K562 (cell line): ENCODE measurements around the gene VPS18. TPM values are rescaled to one million over a fixed set of nuclear protein-coding genes. Genes with fewer than 3 reads are reported as not detected.

ENCODE experiments used
- ATAC-seq: fragments of 200-7000 bp; cut with Tn5 transposase; 3 replicates; pipeline ENCODE4 v1.9.1; 2020; ENCODE audit warnings: moderate library complexity
- BruUV-seq: library from RNA; stranded (reverse); fragments of 400-500 nt; replicated peaks from 2 replicates; lab custom pipeline; 2021; lab: Mats Ljungman, UMichigan
- CTCF ChIA-PET: fragments of 300-600 bp; formaldehyde crosslinking; extraction: SDS; loops from one replicate; lab custom pipeline; 2021; ENCODE audit warnings: low intra/inter-chr PET ratio; lab: Yijun Ruan, JAX
- POLR2A ChIA-PET: fragments of 300-600, 350-650 bp; sonication (Branson Sonifier 250); formaldehyde crosslinking; extraction: SDS; loops from one replicate; lab custom pipeline; 2021; ENCODE audit warnings: antibody characterized with exemption, inconsistent platforms; lab: Yijun Ruan, JAX
- DNase-seq, 4 experiments: peaks; one replicate each; pipeline versions ENCODE4 v3.0.0 to v3.0.0-alpha.2; 2011 to 2018; ENCODE audit warnings: low spot score in 3 of 4, mixed read lengths in 3 of 4; ENCODE audit errors: extremely low read depth in 1 of 4
- FAIRE-seq: peaks from 2 replicates; lab custom pipeline; 2011; peaks lifted over from hg19 to GRCh38; lab: Jason Lieb, UNC
- H2AFZ ChIP-seq: 2 replicates; pipeline ENCODE4 v1.6.0; 2011; ENCODE audit warnings: low read depth, low read length, control low read depth, inconsistent platforms
- H3K27ac ChIP-seq: fragments of 200-600 bp; 3 replicates; pipeline ENCODE4 v1.8.0; 2011; ENCODE audit warnings: low read depth, mild to moderate bottlenecking, control low read depth, inconsistent platforms, low read length, moderate library complexity, mixed read lengths; ENCODE audit errors: extremely low read depth
- H3K27me3 ChIP-seq, 2 experiments: fragments of 300-600 bp in 1 of 2; 2 replicates in 1 of 2; 3 replicates in 1 of 2; pipeline versions ENCODE4 v1.6.0 to v1.8.0; 2011; ENCODE audit warnings: inconsistent platforms in 2 of 2, low read length in 2 of 2, mild to moderate bottlenecking in 1 of 2, mixed read lengths in 1 of 2, moderate library complexity in 1 of 2; ENCODE audit not compliant: control insufficient read depth in 2 of 2, insufficient read depth in 2 of 2
- H3K36me3 ChIP-seq: fragments of 300-600 bp; 3 replicates; pipeline ENCODE4 v1.8.0; 2011; ENCODE audit warnings: mild to moderate bottlenecking, low read length, inconsistent platforms; ENCODE audit not compliant: control insufficient read depth, insufficient read depth
- H3K4me1 ChIP-seq, 2 experiments: fragments of 200-600 bp in 1 of 2; replicated peaks in 1 of 2; 2 replicates in 1 of 2; 3 replicates in 1 of 2; pipeline versions ENCODE4 v1.5.1 to v1.8.0; 2011; ENCODE audit warnings: inconsistent platforms in 2 of 2, low read length in 2 of 2, mild to moderate bottlenecking in 1 of 2, mixed read lengths in 1 of 2, moderate library complexity in 1 of 2; ENCODE audit not compliant: control insufficient read depth in 2 of 2, insufficient read depth in 2 of 2
- H3K4me2 ChIP-seq: 2 replicates; pipeline ENCODE4 v1.6.1; 2011; ENCODE audit warnings: low read length, control low read depth, inconsistent platforms, mixed read lengths; ENCODE audit not compliant: insufficient read depth
- H3K4me3 ChIP-seq: fragments of 200-600 bp; sonication (generic), shearing (Covaris generic); 2 replicates; pipeline ENCODE4 v1.5.1; 2016; ENCODE audit warnings: control low read depth, inconsistent platforms
- H3K79me2 ChIP-seq: fragments of 200-600 bp; 3 replicates; pipeline ENCODE4 v1.8.0; 2011; ENCODE audit warnings: low read length, inconsistent platforms; ENCODE audit not compliant: control insufficient read depth, insufficient read depth
- H3K9ac ChIP-seq, 2 experiments: 2 replicates each; pipeline versions ENCODE4 v1.6.0 to v1.6.1; 2011; ENCODE audit warnings: low read depth in 2 of 2, low read length in 2 of 2, control low read depth in 1 of 2, inconsistent platforms in 1 of 2, mild to moderate bottlenecking in 1 of 2, mixed read lengths in 1 of 2; ENCODE audit not compliant: insufficient read depth in 1 of 2
- H3K9me1 ChIP-seq: one replicate; pipeline ENCODE4 v1.6.0; 2011; ENCODE audit warnings: inconsistent platforms, mild to moderate bottlenecking, low read length, moderate library complexity; ENCODE audit not compliant: control insufficient read depth, insufficient read depth
- H3K9me3 ChIP-seq: replicated peaks from 2 replicates; pipeline ENCODE4 v1.5.1; 2011; ENCODE audit warnings: low read depth, low read length, inconsistent platforms; ENCODE audit not compliant: control insufficient read depth, insufficient read depth
- H4K20me1 ChIP-seq: replicated peaks from 2 replicates; pipeline ENCODE4 v1.6.1; 2011; ENCODE audit warnings: low read length, inconsistent platforms, mixed read lengths; ENCODE audit not compliant: control insufficient read depth, insufficient read depth
- CBFA2T2 ChIP-seq: fragments of 450-650 bp; conservative IDR thresholded peaks from 2 replicates; pipeline ENCODE4 v1.6.1; 2017; ENCODE audit warnings: mild to moderate bottlenecking
- NR2C2 ChIP-seq, 2 experiments: fragments of 200-800 bp in 1 of 2; sonication (Bioruptor generic) in 1 of 2; sonication (generic) in 1 of 2; formaldehyde crosslinking in 1 of 2; IDR thresholded peaks; 2 replicates each; pipeline versions ENCODE4 v1.6.1 to v1.8.0; 2016 to 2022; ENCODE audit warnings: mild to moderate bottlenecking in 1 of 2, missing compliant biosample characterization in 1 of 2, missing genetic modification characterization in 1 of 2, missing genetic modification reagents in 1 of 2
- SP1 ChIP-seq: sonication (generic); formaldehyde crosslinking; IDR thresholded peaks from 2 replicates; pipeline ENCODE4 v1.8.1; 2022; ENCODE audit warnings: mild to moderate bottlenecking, missing genetic modification reagents
- ZNF24 ChIP-seq: fragments of 450-650 bp; IDR thresholded peaks from 2 replicates; pipeline ENCODE4 v1.6.1; 2016
- WGBS: fragments of 100-300 bp; shearing (Covaris generic); methylation state at CpG from one replicate; pipeline ENCODE4 v1.1.6; 2016; ENCODE audit warnings: low coverage, mixed read lengths; ENCODE audit not compliant: insufficient coverage; ENCODE audit errors: missing lambda C conversion rate; 5-methylcytosine and 5-hydroxymethylcytosine counted together
- in situ Hi-C: fragments of 300-500 bp; cut with MboI; formaldehyde crosslinking; loops from 4 replicates; pipeline ENCODE4 v1.15.0; 2018; ENCODE audit warnings: inconsistent platforms, mixed read lengths
- intact Hi-C: fragments of 100-400 bp; cut with micrococcal nuclease; formaldehyde crosslinking; loops from 2 replicates; pipeline ENCODE4 v1.14.2; 2022
- polyA plus RNA-seq, 8 experiments: library from polyadenylated mRNA; depleted of rRNA in 4 of 8; stranded (reverse) in 5 of 8; unstranded in 3 of 8; fragments of >200 nt; fragmentation: Nextera tagmentation in 2 of 8; fragmentation: Illumina TruSeq in 1 of 8; extraction: Ambion mirVana in 2 of 8; extraction: Trizol in 1 of 8; gene quantifications; 2 replicates each; pipeline versions ENCODE4 v1.2.1 to v1.2.3, GENCODE V29; 2011 to 2014; ENCODE audit warnings: inconsistent platforms in 1 of 8, missing spikeins in 1 of 8
- total RNA-seq, 7 experiments: library from RNA; depleted of rRNA in 6 of 7; stranded (reverse); fragments of >200 nt in 6 of 7; fragmentation: Illumina TruSeq in 2 of 7; extraction: Trizol in 2 of 7; gene quantifications; 2 replicates each; pipeline versions ENCODE4 v1.2.1 to v1.2.3, GENCODE V29; 2011 to 2021; ENCODE audit warnings: low replicate concordance in 1 of 7
- TF ChIP-seq, protein P1 (sequence below): fragments of 450-650 bp; IDR thresholded peaks from 2 replicates; pipeline ENCODE4 v1.6.1; 2014; ENCODE audit warnings: low read depth, mild to moderate bottlenecking, moderate library complexity, borderline replicate concordance
- TF ChIP-seq, protein P2 (sequence below): sonication (generic); IDR thresholded peaks from 2 replicates; pipeline ENCODE4 v1.6.1; 2016

VPS18 gene
- total and polyA plus RNA-seq, 9 of the 15 experiments (the other 6 are each of a cell fraction or from before 2014, with no cell fraction given) = 0.73 to 19.9 (median 8.5) TPM

DNA sequence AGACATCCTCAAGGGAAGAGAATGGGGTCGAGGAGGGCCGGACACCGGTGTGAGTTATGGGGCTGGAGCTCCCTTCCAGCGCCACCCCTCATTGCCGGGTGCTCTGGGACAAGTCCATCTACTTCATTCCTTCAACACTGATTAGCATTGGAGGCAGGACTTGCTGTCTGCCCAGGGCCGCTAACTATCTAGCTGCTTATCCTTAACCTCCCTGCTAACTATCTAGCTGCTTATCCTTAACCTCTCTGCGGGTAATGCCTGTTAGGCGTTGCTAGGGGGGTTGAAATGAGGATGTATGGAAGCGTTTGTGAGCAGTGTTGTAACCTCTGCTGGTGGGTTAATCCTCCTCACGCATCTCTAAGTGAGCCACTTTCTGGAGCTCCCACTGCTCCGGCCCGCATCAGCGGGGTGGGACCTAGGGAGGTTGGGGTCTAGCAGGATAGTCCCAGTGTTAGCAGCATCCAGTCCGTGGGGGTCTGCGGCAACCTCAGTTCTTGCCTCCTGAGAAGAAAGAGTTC, 48.1 kb downstream of the VPS18 start:
- H4K20me1 ChIP-seq = no peaks in the 10 kb centered on the region
- H3K36me3 ChIP-seq = no peaks in the 10 kb centered on the region
- H3K9ac ChIP-seq = peak overlapping the region; percentile 57 to 88; a peak in 3 of 4 replicates
- WGBS = 40% methylated on average over 14 of the region's 15 CpGs
- no TSS peak for BruUV-seq
- POLR2A ChIA-PET = interaction anchor here (0.6 to 3.6 kb wide), 7 partner anchors 10 to 511 kb away, joined by 3 to 17 read pairs (median 4); partner anchors contain the start of gene CHAC1
- DNase-seq (no peak), FAIRE-seq (peak; percentile 49), ATAC-seq (no peak; the same call in 2 of the 3 replicates)
- no peak overlapping the region for H3K27ac ChIP-seq
- intact Hi-C loops (no loop called here), in situ Hi-C loops (no loop called here)
- peaks cover 5 to 28% of the 10 kb centered on the region in 2 experiments; a peak in 4 of 5 replicates for H3K4me1 ChIP-seq
- no peaks in the 10 kb centered on the region for H3K79me2 ChIP-seq
- peaks cover 2 to 13% of the 10 kb centered on the region in 2 experiments; a peak in 3 of 5 replicates for H3K27me3 ChIP-seq
- H2AFZ ChIP-seq = peak overlapping the region; percentile 98
- TF ChIP-seq, protein P1, sequence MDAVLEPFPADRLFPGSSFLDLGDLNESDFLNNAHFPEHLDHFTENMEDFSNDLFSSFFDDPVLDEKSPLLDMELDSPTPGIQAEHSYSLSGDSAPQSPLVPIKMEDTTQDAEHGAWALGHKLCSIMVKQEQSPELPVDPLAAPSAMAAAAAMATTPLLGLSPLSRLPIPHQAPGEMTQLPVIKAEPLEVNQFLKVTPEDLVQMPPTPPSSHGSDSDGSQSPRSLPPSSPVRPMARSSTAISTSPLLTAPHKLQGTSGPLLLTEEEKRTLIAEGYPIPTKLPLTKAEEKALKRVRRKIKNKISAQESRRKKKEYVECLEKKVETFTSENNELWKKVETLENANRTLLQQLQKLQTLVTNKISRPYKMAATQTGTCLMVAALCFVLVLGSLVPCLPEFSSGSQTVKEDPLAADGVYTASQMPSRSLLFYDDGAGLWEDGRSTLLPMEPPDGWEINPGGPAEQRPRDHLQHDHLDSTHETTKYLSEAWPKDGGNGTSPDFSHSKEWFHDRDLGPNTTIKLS = no peak
- TF ChIP-seq CBFA2T2 (no peak), NR2C2 (CRISPR knock-in tag; IDR thresholded peaks at IDR 0.05) (0 out of 2 replicates have a peak, but pooled peaks have one; percentile 25), NR2C2 (tag; IDR thresholded peaks at IDR 0.05) (no peak), ZNF24 (peak; percentile 15; the same call in 1 of the 2 replicates), SP1 (CRISPR knock-in tag) (0 out of 2 replicates have a peak, but pooled peaks have one; percentile 41)
- TF ChIP-seq, protein P2, sequence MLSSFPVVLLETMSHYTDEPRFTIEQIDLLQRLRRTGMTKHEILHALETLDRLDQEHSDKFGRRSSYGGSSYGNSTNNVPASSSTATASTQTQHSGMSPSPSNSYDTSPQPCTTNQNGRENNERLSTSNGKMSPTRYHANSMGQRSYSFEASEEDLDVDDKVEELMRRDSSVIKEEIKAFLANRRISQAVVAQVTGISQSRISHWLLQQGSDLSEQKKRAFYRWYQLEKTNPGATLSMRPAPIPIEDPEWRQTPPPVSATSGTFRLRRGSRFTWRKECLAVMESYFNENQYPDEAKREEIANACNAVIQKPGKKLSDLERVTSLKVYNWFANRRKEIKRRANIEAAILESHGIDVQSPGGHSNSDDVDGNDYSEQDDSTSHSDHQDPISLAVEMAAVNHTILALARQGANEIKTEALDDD = peak; percentile 80
- H3K9me1 ChIP-seq = no peaks in the 10 kb centered on the region
- peak overlapping the region; percentile 56 for H3K4me3 ChIP-seq
- H3K4me2 ChIP-seq = peak overlapping the region; percentile 74
- no peaks in the 10 kb centered on the region for H3K9me3 ChIP-seq
- CTCF ChIA-PET = interaction anchor here (1.1 kb wide), 1 partner anchor 83 kb away, joined by 3 read pairs; no protein-coding TSS in a partner anchor
